B cell (primary cell): ENCODE results near the gene RAPGEF1. TPM values are rescaled to one million over a fixed set of nuclear protein-coding genes. Genes with fewer than 3 reads are reported as not detected.
A peak's percentile ranks its signal among the peaks of the same experiment; 100 is the strongest.
"Not testable (repeated sequence)": the region's sequence is repeated elsewhere in the genome, so short reads cannot be mapped to it uniquely, and the experiment has no call there.

Experiments used
- ATAC-seq: fragments of 200-7000 bp; cut with Tn5 transposase; one replicate; pipeline ENCODE4 v1.10.0; 2021; ENCODE audit warnings: low read depth, mild to moderate bottlenecking, moderate number of reproducible peaks, moderate library complexity
- CTCF ChIA-PET: fragments of 350-600 bp; sonication (Branson Sonifier 250); formaldehyde crosslinking; loops from one replicate; lab custom pipeline; 2021; ENCODE audit warnings: antibody characterized with exemption, inconsistent platforms; lab: Charles Lee
- POLR2A ChIA-PET: fragments of 350-600 bp; sonication (Branson Sonifier 250); formaldehyde crosslinking; loops from one replicate; lab custom pipeline; 2021; ENCODE audit warnings: antibody characterized with exemption; lab: Charles Lee
- DNase-seq: peaks from one replicate; pipeline ENCODE4 v3.0.0; 2013
- H2AFZ ChIP-seq: 2 replicates; pipeline ENCODE4 v1.6.1; 2012; ENCODE audit warnings: mild to moderate bottlenecking, low read depth, low read length; ENCODE audit not compliant: insufficient read depth, poor library complexity, severe bottlenecking
- H3K27ac ChIP-seq, 2 donors: 1 replicate in 1 of 2; 2 replicates in 1 of 2; pipeline ENCODE4 v1.5.1; 2012 to 2013; ENCODE audit warnings: low read length in 2 of 2, mild to moderate bottlenecking in 2 of 2, moderate library complexity in 1 of 2
- H3K27me3 ChIP-seq, 4 experiments: fragments of 200-600 bp in 1 of 4; sonication (generic) in 1 of 4; replicated peaks in 1 of 4; 1 replicate in 2 of 4; 2 replicates in 2 of 4; pipeline versions ENCODE4 v1.6.1 to v1.7.0; 2013 to 2016; ENCODE audit warnings: low read length in 3 of 4, mild to moderate bottlenecking in 2 of 4, mixed read lengths in 1 of 4, moderate library complexity in 1 of 4; ENCODE audit not compliant: insufficient read depth in 4 of 4, control insufficient read depth in 3 of 4; ENCODE audit errors: control extremely low read depth in 1 of 4
- H3K36me3 ChIP-seq, 2 experiments: replicated peaks in 1 of 2; 1 replicate in 1 of 2; 2 replicates in 1 of 2; pipeline versions ENCODE4 v1.6.1 to v1.7.1; 2013; ENCODE audit warnings: low read length in 1 of 2; ENCODE audit not compliant: insufficient read depth in 2 of 2, control insufficient read depth in 1 of 2; ENCODE audit errors: control extremely low read depth in 1 of 2, extremely low read depth in 1 of 2
- H3K4me1 ChIP-seq, 2 donors: fragments of 200-600 bp in 1 of 2; sonication (generic) in 1 of 2; 1 replicate in 1 of 2; 2 replicates in 1 of 2; pipeline versions ENCODE4 v1.5.1 to v1.6.1; 2013 to 2017; ENCODE audit warnings: low read length in 2 of 2; ENCODE audit not compliant: control insufficient read depth in 2 of 2, insufficient read depth in 2 of 2
- H3K4me2 ChIP-seq: replicated peaks from 2 replicates; pipeline ENCODE3; 2012; ENCODE audit warnings: mild to moderate bottlenecking, low read depth, low read length; ENCODE audit not compliant: poor library complexity, severe bottlenecking
- H3K4me3 ChIP-seq, 5 experiments: fragments of 200-600 bp in 1 of 5; sonication (generic) in 1 of 5; 1 replicate in 3 of 5; 2 replicates in 2 of 5; pipeline versions ENCODE4 v1.5.1 to v1.7.0; 2011 to 2016; ENCODE audit warnings: low read length in 4 of 5, mild to moderate bottlenecking in 4 of 5, low read depth in 2 of 5, control low read depth in 1 of 5, moderate library complexity in 1 of 5; ENCODE audit not compliant: insufficient read depth in 1 of 5; ENCODE audit errors: control extremely low read depth in 1 of 5, extremely low read depth in 1 of 5
- H3K79me2 ChIP-seq: fragments of 200-600 bp; sonication (generic); one replicate; pipeline ENCODE4 v1.6.0; 2016; ENCODE audit warnings: low read length; ENCODE audit not compliant: control insufficient read depth, insufficient read depth
- H3K9ac ChIP-seq: fragments of 200-600 bp; sonication (generic); 2 replicates; pipeline ENCODE4 v1.6.1; 2017; ENCODE audit warnings: mild to moderate bottlenecking, low read length, moderate library complexity
- H3K9me3 ChIP-seq, 3 donors: one replicate each; pipeline versions ENCODE4 v1.6.1 to v1.7.1; 2013; ENCODE audit warnings: low read length in 2 of 3; ENCODE audit not compliant: control insufficient read depth in 2 of 3, insufficient read depth in 1 of 3; ENCODE audit errors: control extremely low read depth in 1 of 3
- H4K20me1 ChIP-seq: 2 replicates; pipeline ENCODE4 v1.6.0; 2012; ENCODE audit warnings: mild to moderate bottlenecking, low read length; ENCODE audit not compliant: insufficient read depth, control insufficient read depth, poor library complexity, severe bottlenecking
- H3K27ac Mint-ChIP-seq: one replicate; pipeline ENCODE4 v1.8.0; 2021; ENCODE audit warnings: mixed read lengths
- H3K27me3 Mint-ChIP-seq: one replicate; pipeline ENCODE4 v1.8.0; 2021; ENCODE audit warnings: mixed read lengths
- H3K4me1 Mint-ChIP-seq: one replicate; pipeline ENCODE4 v1.8.0; 2021; ENCODE audit warnings: mixed read lengths
- H3K4me3 Mint-ChIP-seq: one replicate; pipeline ENCODE4 v1.8.0; 2021; ENCODE audit warnings: mixed read lengths
- H3K9me3 Mint-ChIP-seq: one replicate; pipeline ENCODE4 v1.8.0; 2022; ENCODE audit warnings: mixed read lengths; ENCODE audit not compliant: insufficient read depth
- CTCF ChIP-seq: fragments of 200-600 bp; IDR thresholded peaks from one replicate; pipeline ENCODE4 v1.8.0; 2022; ENCODE audit warnings: antibody characterized with exemption, mild to moderate bottlenecking
- EZH2 ChIP-seq: IDR thresholded peaks from 2 replicates; pipeline ENCODE4 v1.6.1; 2012; ENCODE audit warnings: borderline replicate concordance, low read depth, mild to moderate bottlenecking, moderate library complexity, low read length; ENCODE audit not compliant: insufficient read depth, poor library complexity, severe bottlenecking
- WGBS: methylation state at CpG from one replicate; pipeline ENCODE4 v1.1.5; 2013; ENCODE audit warnings: missing lambda C conversion rate; ENCODE audit not compliant: insufficient coverage; 5-methylcytosine and 5-hydroxymethylcytosine counted together
- intact Hi-C: fragments of 100-400 bp; cut with micrococcal nuclease; formaldehyde crosslinking; loops from one replicate; pipeline ENCODE4 v1.10.0; 2022
- polyA plus RNA-seq: library from polyadenylated mRNA; depleted of rRNA; stranded (reverse); fragments of >200 nt; gene quantifications from 2 replicates; pipeline ENCODE4 v1.2.3, GENCODE V29; 2012
- total RNA-seq, 2 donors: library from RNA; stranded (reverse); fragments of 120-200 nt in 1 of 2; gene quantifications; 1 replicate in 1 of 2; 2 replicates in 1 of 2; pipeline versions ENCODE4 v1.2.3 to v1.2.4, GENCODE V29; 2013 to 2022

Gene RAPGEF1
- total and polyA plus RNA-seq, 2 donors (not counting 1 experiment from before 2014, with no cell fraction given), result 134 to 447 TPM

- TF ChIP-seq CTCF, result no peak
- TF ChIP-seq EZH2, result no peak
- Histone ChIP-seq H3K9me3 (no peaks in the 10 kb centered on the region), H2AFZ (no peak overlapping the region), H3K4me1 (peaks cover 70 to 77% of the 10 kb centered on the region in 2 donors), H3K79me2 (peaks cover 100% of the 10 kb centered on the region), H3K27ac (peak overlapping the region; percentile 46 to 59), H3K9ac (peak overlapping the region; percentile 8), H4K20me1 (peaks cover 89% of the 10 kb centered on the region), H3K4me3 (no peak overlapping the region), H3K27me3 (no peaks in the 10 kb centered on the region), H3K36me3 (peaks cover 0 to 21% of the 10 kb centered on the region in 2 experiments), H3K4me2 (peak overlapping the region; percentile 36)
- DNase-seq (peak; percentile 65), ATAC-seq (peak; percentile 53)
- Mint-ChIP-seq H3K4me1 (peaks cover 83% of the 10 kb centered on the region), H3K9me3 (no peaks in the 10 kb centered on the region), H3K27me3 (no peaks in the 10 kb centered on the region), H3K4me3 (peak overlapping the region; percentile 71), H3K27ac (peak overlapping the region; percentile 77)
- ChIA-PET POLR2A (interaction anchor here (0.6 to 1.5 kb wide), 3 partner anchors 10 to 31 kb away, joined by 4 to 5 read pairs (median 4); no protein-coding TSS in a partner anchor), CTCF (interaction anchor here (0.6 to 1.9 kb wide), 5 partner anchors 13 to 362 kb away, joined by 3 to 13 read pairs (median 3); no protein-coding TSS in a partner anchor)
- WGBS, result 55% methylated on average over 7 of the region's 10 CpGs
- intact Hi-C loops, result loop anchor here (1.0 to 2.0 kb wide), 2 partner anchors 9 to 15 kb away; no protein-coding TSS in a partner anchor
These were observed 30.0 kb downstream of the RAPGEF1 start for GRCh38 chr9:131709771-131710431.

DNA sequence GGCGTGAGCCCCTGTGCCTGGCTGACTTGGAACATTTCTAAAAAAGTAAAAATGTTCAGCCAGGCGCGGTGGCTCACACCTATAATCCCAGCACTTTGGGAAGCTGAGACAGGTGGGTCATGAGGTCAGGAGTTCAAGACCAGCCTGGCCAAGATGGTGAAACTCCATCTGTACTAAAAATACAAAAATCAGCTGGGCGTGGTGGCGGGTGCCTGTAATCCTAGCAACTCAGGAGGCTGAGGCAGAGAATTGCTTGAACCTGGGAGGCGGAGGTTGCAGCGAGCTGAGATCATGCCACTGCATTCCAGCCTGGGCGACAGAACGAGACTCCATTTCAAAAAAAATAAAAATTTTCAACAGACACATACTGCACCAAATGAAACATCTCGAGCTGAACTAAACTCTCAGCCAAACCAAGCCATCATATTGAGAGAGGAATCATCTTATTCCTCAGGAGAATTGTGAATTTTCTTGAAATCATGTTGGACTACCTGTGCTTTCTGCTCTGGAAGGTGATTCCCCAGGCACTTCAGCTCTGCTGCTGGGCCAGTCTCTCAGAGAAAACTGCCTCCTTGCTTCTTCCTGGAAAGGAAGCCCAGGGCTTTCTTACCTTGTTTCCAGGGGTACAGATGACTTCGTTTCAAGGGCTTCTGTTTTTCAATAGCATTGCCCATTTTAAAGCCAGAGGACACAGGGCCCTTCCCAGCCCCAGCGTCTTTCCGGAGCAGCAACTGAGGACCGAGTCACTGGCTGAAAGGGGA lies 30.7 kb downstream of the RAPGEF1 start:
- H3K9me3 Mint-ChIP-seq, H3K27me3 Mint-ChIP-seq, H3K4me3 ChIP-seq, ATAC-seq, DNase-seq, H3K27me3 ChIP-seq, H3K9me3 ChIP-seq, H2AFZ ChIP-seq: not testable (repeated sequence)
- intact Hi-C loops, result loop anchor here (2.0 kb wide), 1 partner anchor 16 kb away; no protein-coding TSS in a partner anchor
- H3K4me3 Mint-ChIP-seq, result peak overlapping the region; percentile 71
- Histone ChIP-seq H3K79me2 (peaks cover 100% of the 10 kb centered on the region), H3K36me3 (peaks cover 0 to 16% of the 10 kb centered on the region in 2 experiments), H3K27ac (peak overlapping the region; percentile 46 to 59), H3K4me1 (peaks cover 77 to 84% of the 10 kb centered on the region in 2 donors), H3K4me2 (peak overlapping the region; percentile 36), H3K9ac (peak overlapping the region; percentile 8), H4K20me1 (peaks cover 95% of the 10 kb centered on the region)
- POLR2A ChIA-PET, result interaction anchor here (1.1 kb wide), 1 partner anchor 11 kb away, joined by 4 read pairs; no protein-coding TSS in a partner anchor
- CTCF ChIA-PET, result interaction anchor here (0.6 to 1.9 kb wide), 8 partner anchors 12 to 361 kb away, joined by 3 to 13 read pairs (median 4); no protein-coding TSS in a partner anchor
- peak overlapping the region; percentile 77 for H3K27ac Mint-ChIP-seq
- H3K4me1 Mint-ChIP-seq, result peaks cover 88% of the 10 kb centered on the region
- WGBS, result 90% methylated on average over 11 of the region's 14 CpGs
